GM21786 (cell line): Measurements from ENCODE around the gene ZDHHC14.
"Not testable (repeated sequence)": the region's sequence is repeated elsewhere in the genome, so short reads cannot be mapped to it uniquely, and the experiment has no call there.

ENCODE experiments used
- ATAC-seq: cut with Tn5 transposase; IDR thresholded peaks from one replicate; pipeline ENCODE4 v1.9.1; 2021; ENCODE audit not compliant: unreplicated experiment

The ZDHHC14 gene

GRCh38 chr6:157379656-157380457 lies 1.1 kb upstream of the ZDHHC14 start:
- ATAC-seq, result peak; percentile 71

GRCh38 chr6:157380458-157380778 lies 572 bp upstream of the ZDHHC14 start:
- peak; percentile 7 for ATAC-seq

- no peak for ATAC-seq
Measured at GRCh38 chr6:157381631-157382621, 936 bp downstream of the ZDHHC14 start.

GRCh38 chr6:157382821-157383220 lies 1.8 kb downstream of the ZDHHC14 start:
- no peak for ATAC-seq

- no peak for ATAC-seq
Measured at GRCh38 chr6:157383471-157383870, 2.5 kb downstream of the ZDHHC14 start.

GRCh38 chr6:157384962-157385361 lies 4.0 kb downstream of the ZDHHC14 start:
- ATAC-seq, result not testable (repeated sequence)

- ATAC-seq, result no peak
Measured at GRCh38 chr6:157385482-157385881, 4.5 kb downstream of the ZDHHC14 start.

- ATAC-seq, result no peak
Measured at GRCh38 chr6:157386023-157386422, 5.0 kb downstream of the ZDHHC14 start.

- no peak for ATAC-seq
Measured at GRCh38 chr6:157386454-157386853, 5.5 kb downstream of the ZDHHC14 start.

- no peak for ATAC-seq
Measured at GRCh38 chr6:157388924-157389323, 7.9 kb downstream of the ZDHHC14 start.

- ATAC-seq, result no peak
Measured at GRCh38 chr6:157390273-157391060, 9.5 kb downstream of the ZDHHC14 start.

GRCh38 chr6:157392927-157393668 lies 12.1 kb downstream of the ZDHHC14 start:
- ATAC-seq, result no peak

- ATAC-seq, result no peak
Measured at GRCh38 chr6:157393669-157394327, 12.8 kb downstream of the ZDHHC14 start.

- not testable (repeated sequence) for ATAC-seq
Measured at GRCh38 chr6:157395199-157395598, 14.2 kb downstream of the ZDHHC14 start.

GRCh38 chr6:157396026-157396425 lies 15.0 kb downstream of the ZDHHC14 start:
- ATAC-seq, result no peak

GRCh38 chr6:157397660-157398059 lies 16.7 kb downstream of the ZDHHC14 start:
- ATAC-seq, result no peak

GRCh38 chr6:157398151-157398550 lies 17.2 kb downstream of the ZDHHC14 start:
- no peak for ATAC-seq

GRCh38 chr6:157400676-157401075 lies 19.7 kb downstream of the ZDHHC14 start:
- no peak for ATAC-seq

- ATAC-seq, result no peak
Measured at GRCh38 chr6:157401734-157402338, 20.8 kb downstream of the ZDHHC14 start.
